HepG2 (cell line): ENCODE results near the gene HSDL2. TPM values are rescaled to one million over a fixed set of nuclear protein-coding genes. Genes with fewer than 3 reads are reported as not detected.

Experiments used
- AGO1 ChIP-seq: fragments of 200-400 bp; formaldehyde crosslinking; IDR thresholded peaks from 2 replicates; pipeline ENCODE4 v1.6.1; 2017; ENCODE audit warnings: mild to moderate bottlenecking, low read depth, low read length, moderate library complexity; ENCODE audit not compliant: poor library complexity, severe bottlenecking
- BCL6 ChIP-seq: IDR thresholded peaks from 2 replicates; pipeline ENCODE4 v1.6.1; 2016; ENCODE audit warnings: missing genetic modification reagents, missing compliant biosample characterization
- CREM ChIP-seq, 2 experiments: sonication (generic) in 1 of 2; formaldehyde crosslinking in 1 of 2; IDR thresholded peaks; 2 replicates each; pipeline versions ENCODE4 v1.4.0 to v1.6.1; 2016 to 2020; ENCODE audit warnings: antibody characterized with exemption in 1 of 2, mild to moderate bottlenecking in 1 of 2, missing genetic modification reagents in 1 of 2
- DPF2 ChIP-seq: sonication (generic); formaldehyde crosslinking; IDR thresholded peaks from 2 replicates; pipeline ENCODE4 v1.4.0; 2020; ENCODE audit warnings: mild to moderate bottlenecking, low read depth, missing genetic modification reagents, borderline replicate concordance
- FIP1L1 ChIP-seq: fragments of 200-400 bp; formaldehyde crosslinking; IDR thresholded peaks from 2 replicates; pipeline ENCODE4 v1.6.1; 2018; ENCODE audit warnings: low read depth, mild to moderate bottlenecking, low read length, moderate library complexity, borderline replicate concordance; ENCODE audit not compliant: insufficient read depth
- HNF4A ChIP-seq: sonication (generic); formaldehyde crosslinking; IDR thresholded peaks from 2 replicates; pipeline ENCODE4 v1.4.0; 2020; ENCODE audit warnings: missing genetic modification reagents
- IKZF4 ChIP-seq: sonication (generic); formaldehyde crosslinking; IDR thresholded peaks from 2 replicates; pipeline ENCODE4 v1.5.1; 2020; ENCODE audit warnings: borderline replicate concordance, mild to moderate bottlenecking, low read depth, missing genetic modification reagents; ENCODE audit errors: not compliant biosample characterization
- RORA ChIP-seq: sonication (generic); formaldehyde crosslinking; IDR thresholded peaks from 2 replicates; pipeline ENCODE4 v1.5.0; 2020; ENCODE audit warnings: mild to moderate bottlenecking, missing genetic modification reagents, moderate library complexity
- RXRA ChIP-seq: sonication (generic); formaldehyde crosslinking; IDR thresholded peaks from 2 replicates; pipeline ENCODE4 v1.5.1; 2020; ENCODE audit warnings: missing genetic modification reagents
- TP53 ChIP-seq: sonication (generic); formaldehyde crosslinking; conservative IDR thresholded peaks from 2 replicates; pipeline ENCODE4 v1.4.0; 2020; ENCODE audit warnings: missing genetic modification reagents
- ZFP1 ChIP-seq: IDR thresholded peaks from 2 replicates; pipeline ENCODE4 v1.6.1; 2016
- ZNF331 ChIP-seq: sonication (generic); formaldehyde crosslinking; IDR thresholded peaks from 2 replicates; pipeline ENCODE4 v1.4.0; 2020; ENCODE audit warnings: missing genetic modification reagents
- ZNF367 ChIP-seq: sonication (generic); formaldehyde crosslinking; IDR thresholded peaks from 2 replicates; pipeline ENCODE4 v1.4.0; 2020; ENCODE audit warnings: missing genetic modification reagents, borderline replicate concordance
- ZNF44 ChIP-seq: sonication (generic); formaldehyde crosslinking; IDR thresholded peaks from 2 replicates; pipeline ENCODE4 v1.5.1; 2020; ENCODE audit warnings: mild to moderate bottlenecking, missing genetic modification reagents
- ZNF547 ChIP-seq: sonication (generic); formaldehyde crosslinking; IDR thresholded peaks from 2 replicates; pipeline ENCODE4 v1.5.1; 2020; ENCODE audit warnings: mild to moderate bottlenecking, missing genetic modification reagents
- ZNF652 ChIP-seq: IDR thresholded peaks from 2 replicates; pipeline ENCODE4 v1.6.1; 2016; ENCODE audit warnings: low read depth, borderline replicate concordance
- ZNF879 ChIP-seq: sonication (generic); formaldehyde crosslinking; IDR thresholded peaks from 2 replicates; pipeline ENCODE4 v1.8.1; 2023; ENCODE audit warnings: missing genetic modification reagents
- polyA plus RNA-seq, 8 experiments: library from polyadenylated mRNA; depleted of rRNA in 3 of 8; stranded (reverse) in 7 of 8; unstranded in 1 of 8; fragments of >200 nt; fragmentation: Illumina TruSeq in 4 of 8; extraction: Trizol in 4 of 8; gene quantifications; 2 replicates each; pipeline versions ENCODE4 v1.2.1 to v1.2.3, GENCODE V29; 2011 to 2016; ENCODE audit warnings: low read depth in 4 of 8, missing spikeins in 1 of 8, mixed read lengths in 1 of 8; ENCODE audit not compliant: insufficient read depth in 1 of 8
- total RNA-seq, 5 experiments: library from RNA; depleted of rRNA; stranded (reverse); fragments of >200 nt; fragmentation: Illumina TruSeq; extraction: Trizol; gene quantifications; 2 replicates each; pipeline ENCODE4 v1.2.3, GENCODE V29; 2016; ENCODE audit warnings: low read depth in 1 of 5
- TF ChIP-seq, protein P1 (sequence below): sonication (generic); formaldehyde crosslinking; IDR thresholded peaks from 2 replicates; pipeline ENCODE4 v1.4.0; 2020; ENCODE audit warnings: missing genetic modification reagents; ENCODE audit errors: not compliant biosample characterization
- TF ChIP-seq, protein P2 (sequence below): IDR thresholded peaks from 2 replicates; pipeline ENCODE4 v1.6.1; 2016; ENCODE audit warnings: missing genetic modification reagents, missing compliant biosample characterization
- TF ChIP-seq, protein P3 (sequence below): sonication (generic); formaldehyde crosslinking; conservative IDR thresholded peaks from 2 replicates; pipeline ENCODE4 v1.8.1; 2023; ENCODE audit warnings: missing genetic modification reagents
- TF ChIP-seq, protein P4 (sequence below): sonication (generic); formaldehyde crosslinking; IDR thresholded peaks from 2 replicates; pipeline ENCODE4 v1.5.0; 2020; ENCODE audit warnings: mild to moderate bottlenecking, missing genetic modification reagents
- TF ChIP-seq, protein P5 (sequence below): IDR thresholded peaks from 2 replicates; pipeline ENCODE4 v1.6.1; 2016; ENCODE audit warnings: mild to moderate bottlenecking

HSDL2 gene
- total and polyA plus RNA-seq, 2 of the 13 experiments (the other 11 are each of a cell fraction or from before 2014, with no cell fraction given) = 55.3 to 80.2 TPM

DNA sequence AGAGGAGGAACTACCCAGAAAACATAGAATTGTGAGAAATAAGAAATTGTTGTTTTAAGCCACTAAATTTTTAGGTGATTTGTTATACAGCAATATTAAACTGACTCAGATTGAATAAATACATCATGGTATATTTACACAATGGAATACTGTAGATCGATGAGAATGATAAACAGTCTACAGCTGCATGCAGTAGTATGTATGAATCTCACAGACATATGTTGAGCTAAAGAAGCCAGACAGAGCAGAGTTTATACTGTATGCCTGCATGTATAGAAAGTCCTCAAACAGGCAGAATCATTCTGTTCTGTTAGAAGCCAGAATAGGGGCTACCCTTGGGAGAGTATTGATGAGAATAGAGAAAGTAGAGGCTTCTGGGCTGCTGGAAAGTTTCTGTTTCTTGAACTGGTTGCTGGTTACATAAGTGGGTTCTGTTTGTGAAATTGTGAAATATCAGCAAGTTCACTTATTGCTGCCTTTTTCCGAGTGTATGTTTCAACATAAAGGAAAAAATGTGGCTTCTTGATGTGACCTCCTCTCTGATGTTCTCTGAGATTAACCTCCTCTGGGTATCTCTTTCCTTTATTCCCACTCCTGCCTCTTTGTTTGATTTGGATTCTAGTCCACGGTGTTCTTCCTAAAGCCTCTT, 116.3 kb downstream of the HSDL2 start (continued):
- TF ChIP-seq CREM (IDR thresholded peaks at IDR 0.05) (peak; percentile 47; the same call in 1 of the 2 replicates), CREM (CRISPR knock-in tag; IDR thresholded peaks at IDR 0.05) (no peak), IKZF4 (CRISPR knock-in tag) (no peak), DPF2 (0 out of 2 replicates have a peak, but pooled peaks have one; percentile 56), ZNF652 (no peak), ZFP1 (CRISPR knock-in tag) (0 out of 2 replicates have a peak, but pooled peaks have one; percentile 51), RXRA (CRISPR knock-in tag) (no peak), FIP1L1 (no peak), HNF4A (CRISPR knock-in tag) (peak; percentile 68), ZNF44 (CRISPR knock-in tag) (no peak), ZNF367 (CRISPR knock-in tag) (no peak), AGO1 (no peak), ZNF547 (CRISPR knock-in tag) (no peak), BCL6 (CRISPR knock-in tag) (peak; percentile 80), ZNF331 (CRISPR knock-in tag) (peak; percentile 83), TP53 (CRISPR knock-in tag) (no peak), RORA (no peak), ZNF879 (no peak)
- TF ChIP-seq, protein P1, sequence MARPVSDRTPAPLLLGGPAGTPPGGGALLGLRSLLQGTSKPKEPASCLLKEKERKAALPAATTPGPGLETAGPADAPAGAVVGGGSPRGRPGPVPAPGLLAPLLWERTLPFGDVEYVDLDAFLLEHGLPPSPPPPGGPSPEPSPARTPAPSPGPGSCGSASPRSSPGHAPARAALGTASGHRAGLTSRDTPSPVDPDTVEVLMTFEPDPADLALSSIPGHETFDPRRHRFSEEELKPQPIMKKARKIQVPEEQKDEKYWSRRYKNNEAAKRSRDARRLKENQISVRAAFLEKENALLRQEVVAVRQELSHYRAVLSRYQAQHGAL (CRISPR knock-in tag) = no peak
- TF ChIP-seq, protein P2, sequence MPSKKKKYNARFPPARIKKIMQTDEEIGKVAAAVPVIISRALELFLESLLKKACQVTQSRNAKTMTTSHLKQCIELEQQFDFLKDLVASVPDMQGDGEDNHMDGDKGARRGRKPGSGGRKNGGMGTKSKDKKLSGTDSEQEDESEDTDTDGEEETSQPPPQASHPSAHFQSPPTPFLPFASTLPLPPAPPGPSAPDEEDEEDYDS (CRISPR knock-in tag) = no peak
- TF ChIP-seq, protein P3, sequence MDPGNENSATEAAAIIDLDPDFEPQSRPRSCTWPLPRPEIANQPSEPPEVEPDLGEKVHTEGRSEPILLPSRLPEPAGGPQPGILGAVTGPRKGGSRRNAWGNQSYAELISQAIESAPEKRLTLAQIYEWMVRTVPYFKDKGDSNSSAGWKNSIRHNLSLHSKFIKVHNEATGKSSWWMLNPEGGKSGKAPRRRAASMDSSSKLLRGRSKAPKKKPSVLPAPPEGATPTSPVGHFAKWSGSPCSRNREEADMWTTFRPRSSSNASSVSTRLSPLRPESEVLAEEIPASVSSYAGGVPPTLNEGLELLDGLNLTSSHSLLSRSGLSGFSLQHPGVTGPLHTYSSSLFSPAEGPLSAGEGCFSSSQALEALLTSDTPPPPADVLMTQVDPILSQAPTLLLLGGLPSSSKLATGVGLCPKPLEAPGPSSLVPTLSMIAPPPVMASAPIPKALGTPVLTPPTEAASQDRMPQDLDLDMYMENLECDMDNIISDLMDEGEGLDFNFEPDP = no peak
- TF ChIP-seq, protein P4, sequence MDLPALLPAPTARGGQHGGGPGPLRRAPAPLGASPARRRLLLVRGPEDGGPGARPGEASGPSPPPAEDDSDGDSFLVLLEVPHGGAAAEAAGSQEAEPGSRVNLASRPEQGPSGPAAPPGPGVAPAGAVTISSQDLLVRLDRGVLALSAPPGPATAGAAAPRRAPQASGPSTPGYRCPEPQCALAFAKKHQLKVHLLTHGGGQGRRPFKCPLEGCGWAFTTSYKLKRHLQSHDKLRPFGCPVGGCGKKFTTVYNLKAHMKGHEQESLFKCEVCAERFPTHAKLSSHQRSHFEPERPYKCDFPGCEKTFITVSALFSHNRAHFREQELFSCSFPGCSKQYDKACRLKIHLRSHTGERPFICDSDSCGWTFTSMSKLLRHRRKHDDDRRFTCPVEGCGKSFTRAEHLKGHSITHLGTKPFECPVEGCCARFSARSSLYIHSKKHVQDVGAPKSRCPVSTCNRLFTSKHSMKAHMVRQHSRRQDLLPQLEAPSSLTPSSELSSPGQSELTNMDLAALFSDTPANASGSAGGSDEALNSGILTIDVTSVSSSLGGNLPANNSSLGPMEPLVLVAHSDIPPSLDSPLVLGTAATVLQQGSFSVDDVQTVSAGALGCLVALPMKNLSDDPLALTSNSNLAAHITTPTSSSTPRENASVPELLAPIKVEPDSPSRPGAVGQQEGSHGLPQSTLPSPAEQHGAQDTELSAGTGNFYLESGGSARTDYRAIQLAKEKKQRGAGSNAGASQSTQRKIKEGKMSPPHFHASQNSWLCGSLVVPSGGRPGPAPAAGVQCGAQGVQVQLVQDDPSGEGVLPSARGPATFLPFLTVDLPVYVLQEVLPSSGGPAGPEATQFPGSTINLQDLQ (CRISPR knock-in tag) = no peak
- TF ChIP-seq, protein P5, sequence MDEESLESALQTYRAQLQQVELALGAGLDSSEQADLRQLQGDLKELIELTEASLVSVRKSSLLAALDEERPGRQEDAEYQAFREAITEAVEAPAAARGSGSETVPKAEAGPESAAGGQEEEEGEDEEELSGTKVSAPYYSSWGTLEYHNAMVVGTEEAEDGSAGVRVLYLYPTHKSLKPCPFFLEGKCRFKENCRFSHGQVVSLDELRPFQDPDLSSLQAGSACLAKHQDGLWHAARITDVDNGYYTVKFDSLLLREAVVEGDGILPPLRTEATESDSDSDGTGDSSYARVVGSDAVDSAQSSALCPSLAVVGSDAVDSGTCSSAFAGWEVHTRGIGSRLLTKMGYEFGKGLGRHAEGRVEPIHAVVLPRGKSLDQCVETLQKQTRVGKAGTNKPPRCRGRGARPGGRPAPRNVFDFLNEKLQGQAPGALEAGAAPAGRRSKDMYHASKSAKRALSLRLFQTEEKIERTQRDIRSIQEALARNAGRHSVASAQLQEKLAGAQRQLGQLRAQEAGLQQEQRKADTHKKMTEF (CRISPR knock-in tag) = peak; percentile 70
